Effector CD4-positive, alpha-beta T cell (primary cell): ENCODE measurements around the gene FCN2.

Experiments used
- DNase-seq: peaks from one replicate; pipeline ENCODE4 v3.0.0-alpha.2; 2020

Gene FCN2

GRCh38 chr9:134913041-134913712 is 32.6 kb downstream of the FCN2 start:
- no peak for DNase-seq

GRCh38 chr9:134913713-134914500 is 33.3 kb downstream of the FCN2 start:
- no peak for DNase-seq

- DNase-seq: no peak
Observed at GRCh38 chr9:134914501-134914834, 33.9 kb downstream of the FCN2 start.

- DNase-seq: no peak
Observed at GRCh38 chr9:134915046-134915985, 34.7 kb downstream of the FCN2 start.

GRCh38 chr9:134916161-134916665 is 35.6 kb downstream of the FCN2 start:
- DNase-seq: no peak

GRCh38 chr9:134917431-134918373 is 37.1 kb downstream of the FCN2 start, which contains the start of gene FCN1:
TSS of gene FCN1 (minus strand) at chr9:134917912. CDS start at chr9:134917871, 41 bp downstream.
- DNase-seq: no peak

GRCh38 chr9:134918646-134919045 is 38.0 kb downstream of the FCN2 start:
- DNase-seq: no peak

- DNase-seq: no peak
Observed at GRCh38 chr9:134919303-134919702, 38.7 kb downstream of the FCN2 start.

GRCh38 chr9:134922066-134922931 is 41.7 kb downstream of the FCN2 start:
- DNase-seq: no peak

GRCh38 chr9:134922932-134923240 is 42.3 kb downstream of the FCN2 start:
- DNase-seq: no peak

- DNase-seq: no peak
Observed at GRCh38 chr9:134923466-134923865, 42.9 kb downstream of the FCN2 start.

- no peak for DNase-seq
Observed at GRCh38 chr9:134925011-134925511, 44.5 kb downstream of the FCN2 start.

- DNase-seq: no peak
Observed at GRCh38 chr9:134928436-134929192, 48.0 kb downstream of the FCN2 start.

GRCh38 chr9:134929193-134930158 is 48.9 kb downstream of the FCN2 start:
- DNase-seq: no peak

- DNase-seq: no peak
Observed at GRCh38 chr9:134930398-134930797, 49.8 kb downstream of the FCN2 start.

- DNase-seq: no peak
Observed at GRCh38 chr9:134932171-134932570, 51.6 kb downstream of the FCN2 start.

- no peak for DNase-seq
Observed at GRCh38 chr9:134932606-134933005, 52.0 kb downstream of the FCN2 start.

GRCh38 chr9:134933076-134933659 is 52.6 kb downstream of the FCN2 start:
- no peak for DNase-seq
